GM23338 (cell line): ENCODE measurements around the gene LTV1. TPM values are rescaled to one million over a fixed set of nuclear protein-coding genes. Genes with fewer than 3 reads are reported as not detected.

Source experiments
- ATAC-seq: fragments of 200-7000 bp; cut with Tn5 transposase; 3 replicates; pipeline ENCODE4 v1.9.1; 2020
- DNase-seq: peaks from one replicate; pipeline ENCODE4 v3.0.0-alpha.2; 2015; ENCODE audit warnings: low spot score
- H2AFZ ChIP-seq: fragments of 200-600 bp; sonication (generic); 2 replicates; pipeline ENCODE4 v1.8.0; 2016; ENCODE audit warnings: antibody characterized with exemption, mild to moderate bottlenecking, moderate library complexity
- H3F3A ChIP-seq: fragments of 200-600 bp; sonication (generic); replicated peaks from 2 replicates; pipeline ENCODE4 v1.8.0; 2017; ENCODE audit warnings: antibody characterized with exemption, mixed run types, low read depth
- H3K27ac ChIP-seq: fragments of 200-600 bp; sonication (generic); 2 replicates; pipeline ENCODE4 v1.6.1; 2016; ENCODE audit warnings: low read depth
- H3K27me3 ChIP-seq: fragments of 200-600 bp; sonication (generic); 2 replicates; pipeline ENCODE4 v1.8.0; 2016; ENCODE audit warnings: mild to moderate bottlenecking, mixed run types, moderate library complexity; ENCODE audit not compliant: insufficient read depth
- H3K36me3 ChIP-seq: fragments of 200-600 bp; sonication (generic); 2 replicates; pipeline ENCODE4 v1.8.0; 2016; ENCODE audit warnings: mild to moderate bottlenecking; ENCODE audit not compliant: insufficient read depth
- H3K4me1 ChIP-seq: fragments of 200-600 bp; sonication (generic); 2 replicates; pipeline ENCODE4 v1.8.0; 2016; ENCODE audit warnings: mild to moderate bottlenecking, moderate library complexity; ENCODE audit not compliant: insufficient read depth
- H3K4me2 ChIP-seq: fragments of 200-600 bp; sonication (generic); 2 replicates; pipeline ENCODE4 v1.7.1; 2017; ENCODE audit warnings: mixed run types
- H3K4me3 ChIP-seq: fragments of 200-600 bp; sonication (generic); 2 replicates; pipeline ENCODE4 v1.6.1; 2016; ENCODE audit warnings: mixed run types
- H3K79me2 ChIP-seq: fragments of 200-600 bp; sonication (generic); replicated peaks from 2 replicates; pipeline ENCODE4 v1.8.0; 2017; ENCODE audit warnings: mild to moderate bottlenecking; ENCODE audit not compliant: insufficient read depth
- H3K9me2 ChIP-seq: fragments of 200-600 bp; sonication (generic); 2 replicates; pipeline ENCODE4 v1.8.0; 2017; ENCODE audit not compliant: insufficient read depth
- H4K20me1 ChIP-seq: fragments of 200-600 bp; sonication (generic); replicated peaks from 2 replicates; pipeline ENCODE4 v1.8.0; 2017; ENCODE audit warnings: mild to moderate bottlenecking; ENCODE audit not compliant: insufficient read depth
- H3K27ac Mint-ChIP-seq: 2 replicates; pipeline ENCODE4 v1.8.0; 2020; ENCODE audit warnings: inconsistent platforms, mild to moderate bottlenecking, moderate library complexity, mixed read lengths
- H3K27me3 Mint-ChIP-seq: 3 replicates; pipeline ENCODE4 v1.8.0; 2022; ENCODE audit warnings: low read depth, mild to moderate bottlenecking, moderate library complexity, mixed read lengths, inconsistent platforms; ENCODE audit not compliant: insufficient read depth, poor library complexity
- H3K36me3 Mint-ChIP-seq: 3 replicates; pipeline ENCODE4 v1.8.0; 2021; ENCODE audit warnings: low read depth, mild to moderate bottlenecking, inconsistent platforms, moderate library complexity, mixed read lengths
- H3K4me1 Mint-ChIP-seq: 3 replicates; pipeline ENCODE4 v1.8.0; 2020; ENCODE audit warnings: mild to moderate bottlenecking, inconsistent platforms, mixed read lengths
- H3K4me3 Mint-ChIP-seq: 3 replicates; pipeline ENCODE4 v1.8.0; 2021; ENCODE audit warnings: moderate library complexity, mild to moderate bottlenecking, inconsistent platforms, mixed read lengths
- H3K9me3 Mint-ChIP-seq: 3 replicates; pipeline ENCODE4 v1.8.0; 2020; ENCODE audit warnings: moderate library complexity, mild to moderate bottlenecking, inconsistent platforms, mixed read lengths
- CREB1 ChIP-seq: fragments of 250-450 bp; sonication (Bioruptor Pico); IDR thresholded peaks from 2 replicates; pipeline ENCODE4 v1.5.0; 2020; ENCODE audit warnings: low read depth, mild to moderate bottlenecking, moderate library complexity
- ETS1 ChIP-seq: IDR thresholded peaks from 2 replicates; pipeline ENCODE4 v1.6.1; 2016; ENCODE audit warnings: antibody characterized with exemption
- EZH2 ChIP-seq: fragments of 200-600 bp; sonication (generic); IDR thresholded peaks from one replicate; pipeline ENCODE4 v1.8.0; 2017; ENCODE audit warnings: antibody characterized with exemption, mild to moderate bottlenecking, low read depth; ENCODE audit not compliant: unreplicated experiment
- EZH2phosphoT487 ChIP-seq: fragments of 200-600 bp; sonication (generic); IDR thresholded peaks from one replicate; pipeline ENCODE4 v1.8.1; 2018; ENCODE audit warnings: antibody characterized with exemption; ENCODE audit not compliant: unreplicated experiment
- NANOG ChIP-seq: IDR thresholded peaks from 2 replicates; pipeline ENCODE4 v1.6.1; 2016; ENCODE audit warnings: antibody characterized with exemption, borderline replicate concordance
- POLR2AphosphoS5 ChIP-seq: IDR thresholded peaks from 2 replicates; pipeline ENCODE4 v1.6.1; 2016; ENCODE audit warnings: antibody characterized with exemption, low read depth
- STAT1 ChIP-seq: IDR thresholded peaks from one replicate; pipeline ENCODE4 v1.6.1; 2016; ENCODE audit warnings: antibody characterized with exemption; ENCODE audit not compliant: unreplicated experiment
- polyA plus RNA-seq: library from polyadenylated mRNA; unstranded; fragments of >200 nt; fragmentation: Nextera tagmentation; extraction: Ambion mirVana; gene quantifications from 2 replicates; pipeline ENCODE4 v1.2.1, GENCODE V29; 2016
- total RNA-seq: library from RNA; depleted of rRNA; stranded (reverse); fragments of >200 nt; shearing (Covaris generic); gene quantifications from 2 replicates; pipeline ENCODE4 v1.2.3, GENCODE V29; 2014
- TF ChIP-seq, protein P1 (sequence below): fragments of 250-450 bp; sonication (Bioruptor Pico); IDR thresholded peaks from 2 replicates; pipeline ENCODE4 v1.5.0; 2020; ENCODE audit warnings: mild to moderate bottlenecking, moderate library complexity

The LTV1 gene
- total and polyA plus RNA-seq, 2 experiments from 2014 or later = 36.5 to 72.4 TPM

DNA sequence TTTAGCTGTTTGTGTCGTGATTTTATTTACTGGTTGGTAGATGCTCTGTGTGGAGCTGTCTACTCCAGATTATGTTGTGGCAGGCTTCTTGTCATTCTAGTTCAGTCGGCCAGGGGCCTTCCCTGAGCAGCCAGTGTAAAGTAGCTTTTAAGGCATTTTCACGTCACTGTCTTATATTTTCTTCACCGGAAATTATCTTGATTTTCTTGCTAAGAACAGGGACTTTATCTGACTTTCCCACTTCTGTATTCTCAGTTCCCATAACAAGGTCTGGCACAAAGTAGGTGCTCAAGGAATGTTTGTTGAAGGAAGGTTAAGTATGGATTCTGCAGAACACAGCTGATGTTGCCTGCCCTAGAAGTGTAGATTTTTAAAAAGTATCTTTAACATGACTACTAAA lies 868 bp downstream of the LTV1 start (continued):
- TF ChIP-seq, protein P1, sequence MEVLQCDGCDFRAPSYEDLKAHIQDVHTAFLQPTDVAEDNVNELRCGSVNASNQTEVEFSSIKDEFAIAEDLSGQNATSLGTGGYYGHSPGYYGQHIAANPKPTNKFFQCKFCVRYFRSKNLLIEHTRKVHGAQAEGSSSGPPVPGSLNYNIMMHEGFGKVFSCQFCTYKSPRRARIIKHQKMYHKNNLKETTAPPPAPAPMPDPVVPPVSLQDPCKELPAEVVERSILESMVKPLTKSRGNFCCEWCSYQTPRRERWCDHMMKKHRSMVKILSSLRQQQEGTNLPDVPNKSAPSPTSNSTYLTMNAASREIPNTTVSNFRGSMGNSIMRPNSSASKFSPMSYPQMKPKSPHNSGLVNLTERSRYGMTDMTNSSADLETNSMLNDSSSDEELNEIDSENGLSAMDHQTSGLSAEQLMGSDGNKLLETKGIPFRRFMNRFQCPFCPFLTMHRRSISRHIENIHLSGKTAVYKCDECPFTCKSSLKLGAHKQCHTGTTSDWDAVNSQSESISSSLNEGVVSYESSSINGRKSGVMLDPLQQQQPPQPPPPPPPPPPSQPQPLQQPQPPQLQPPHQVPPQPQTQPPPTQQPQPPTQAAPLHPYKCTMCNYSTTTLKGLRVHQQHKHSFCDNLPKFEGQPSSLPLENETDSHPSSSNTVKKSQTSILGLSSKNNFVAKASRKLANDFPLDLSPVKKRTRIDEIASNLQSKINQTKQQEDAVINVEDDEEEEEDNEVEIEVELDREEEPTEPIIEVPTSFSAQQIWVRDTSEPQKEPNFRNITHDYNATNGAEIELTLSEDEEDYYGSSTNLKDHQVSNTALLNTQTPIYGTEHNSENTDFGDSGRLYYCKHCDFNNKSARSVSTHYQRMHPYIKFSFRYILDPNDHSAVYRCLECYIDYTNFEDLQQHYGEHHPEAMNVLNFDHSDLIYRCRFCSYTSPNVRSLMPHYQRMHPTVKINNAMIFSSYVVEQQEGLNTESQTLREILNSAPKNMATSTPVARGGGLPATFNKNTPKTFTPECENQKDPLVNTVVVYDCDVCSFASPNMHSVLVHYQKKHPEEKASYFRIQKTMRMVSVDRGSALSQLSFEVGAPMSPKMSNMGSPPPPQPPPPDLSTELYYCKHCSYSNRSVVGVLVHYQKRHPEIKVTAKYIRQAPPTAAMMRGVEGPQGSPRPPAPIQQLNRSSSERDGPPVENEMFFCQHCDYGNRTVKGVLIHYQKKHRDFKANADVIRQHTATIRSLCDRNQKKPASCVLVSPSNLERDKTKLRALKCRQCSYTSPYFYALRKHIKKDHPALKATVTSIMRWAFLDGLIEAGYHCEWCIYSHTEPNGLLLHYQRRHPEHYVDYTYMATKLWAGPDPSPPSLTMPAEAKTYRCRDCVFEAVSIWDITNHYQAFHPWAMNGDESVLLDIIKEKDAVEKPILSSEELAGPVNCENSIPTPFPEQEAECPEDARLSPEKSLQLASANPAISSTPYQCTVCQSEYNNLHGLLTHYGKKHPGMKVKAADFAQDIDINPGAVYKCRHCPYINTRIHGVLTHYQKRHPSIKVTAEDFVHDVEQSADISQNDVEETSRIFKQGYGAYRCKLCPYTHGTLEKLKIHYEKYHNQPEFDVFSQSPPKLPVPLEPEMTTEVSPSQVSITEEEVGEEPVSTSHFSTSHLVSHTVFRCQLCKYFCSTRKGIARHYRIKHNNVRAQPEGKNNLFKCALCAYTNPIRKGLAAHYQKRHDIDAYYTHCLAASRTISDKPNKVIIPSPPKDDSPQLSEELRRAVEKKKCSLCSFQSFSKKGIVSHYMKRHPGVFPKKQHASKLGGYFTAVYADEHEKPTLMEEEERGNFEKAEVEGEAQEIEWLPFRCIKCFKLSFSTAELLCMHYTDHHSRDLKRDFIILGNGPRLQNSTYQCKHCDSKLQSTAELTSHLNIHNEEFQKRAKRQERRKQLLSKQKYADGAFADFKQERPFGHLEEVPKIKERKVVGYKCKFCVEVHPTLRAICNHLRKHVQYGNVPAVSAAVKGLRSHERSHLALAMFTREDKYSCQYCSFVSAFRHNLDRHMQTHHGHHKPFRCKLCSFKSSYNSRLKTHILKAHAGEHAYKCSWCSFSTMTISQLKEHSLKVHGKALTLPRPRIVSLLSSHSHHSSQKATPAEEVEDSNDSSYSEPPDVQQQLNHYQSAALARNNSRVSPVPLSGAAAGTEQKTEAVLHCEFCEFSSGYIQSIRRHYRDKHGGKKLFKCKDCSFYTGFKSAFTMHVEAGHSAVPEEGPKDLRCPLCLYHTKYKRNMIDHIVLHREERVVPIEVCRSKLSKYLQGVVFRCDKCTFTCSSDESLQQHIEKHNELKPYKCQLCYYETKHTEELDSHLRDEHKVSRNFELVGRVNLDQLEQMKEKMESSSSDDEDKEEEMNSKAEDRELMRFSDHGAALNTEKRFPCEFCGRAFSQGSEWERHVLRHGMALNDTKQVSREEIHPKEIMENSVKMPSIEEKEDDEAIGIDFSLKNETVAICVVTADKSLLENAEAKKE (CRISPR knock-in tag) = no peak
- TF ChIP-seq STAT1 = no peak

DNA sequence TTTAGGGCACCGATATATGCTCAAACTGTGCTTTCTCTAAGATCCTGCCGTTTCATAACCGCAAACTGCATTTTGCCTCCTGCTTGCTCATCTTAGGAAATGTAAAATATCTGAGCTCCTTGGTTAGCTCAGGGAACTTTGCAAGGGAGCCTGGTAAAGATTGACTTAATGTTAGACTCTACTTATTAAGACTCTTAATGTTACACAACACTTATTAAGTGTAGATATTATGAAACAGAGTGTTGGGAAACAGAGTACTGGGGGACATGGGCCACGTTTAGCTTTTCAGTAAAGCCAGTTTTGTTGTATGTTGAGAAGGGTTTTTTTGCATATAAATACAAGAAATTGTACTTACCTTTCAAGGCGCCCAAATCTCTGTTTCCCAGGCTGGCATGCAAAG lies 1.9 kb downstream of the LTV1 start:
- DNase-seq = no peak
- H3K9me2 ChIP-seq = no peaks in the 10 kb centered on the region
- no peak overlapping the region for H3K4me2 ChIP-seq
- Mint-ChIP-seq H3K27me3 (peaks cover 1% of the 10 kb centered on the region), H3K36me3 (peaks cover 63% of the 10 kb centered on the region), H3K4me1 (peaks cover 11% of the 10 kb centered on the region), H3K4me3 (no peak overlapping the region), H3K9me3 (no peaks in the 10 kb centered on the region), H3K27ac (no peak overlapping the region)
- no peak overlapping the region for H3K27ac ChIP-seq
- no peaks in the 10 kb centered on the region for H3K27me3 ChIP-seq
- H3K4me1 ChIP-seq = peaks cover 12% of the 10 kb centered on the region
- peaks cover 58% of the 10 kb centered on the region for H3K79me2 ChIP-seq
- H3K4me3 ChIP-seq = no peak overlapping the region
- H4K20me1 ChIP-seq = 0 out of 2 replicates have a peak, but pooled peaks cover 22% of the 10 kb centered on the region
- H2AFZ ChIP-seq = no peak overlapping the region
- H3F3A ChIP-seq = 0 out of 2 replicates have a peak, but pooled peaks cover 3% of the 10 kb centered on the region
- H3K36me3 ChIP-seq = peaks cover 56% of the 10 kb centered on the region
- ATAC-seq = no peak
- TF ChIP-seq ETS1 = no peak
- no peak for TF ChIP-seq STAT1
- TF ChIP-seq NANOG = no peak
- TF ChIP-seq EZH2phosphoT487 = no peak
- TF ChIP-seq CREB1 (CRISPR knock-in tag) = no peak
- TF ChIP-seq, protein P1 (CRISPR knock-in tag) = no peak
- TF ChIP-seq POLR2AphosphoS5 = no peak
- no peak for TF ChIP-seq EZH2
